Stimulated activated CD8-positive, alpha-beta memory T cell treated with anti-CD3 and anti-CD28 coated beads, Interleukin-7, amount 100 ng/mL, for 48 hours (primary cell): ENCODE results near the gene DSG4.

Experiments
- DNase-seq, 2 donors: peaks; one replicate each; pipeline ENCODE4 v3.0.0-alpha.2; 2020; ENCODE audit warnings: low read depth in 1 of 2; ENCODE audit errors: extremely low read depth in 1 of 2

The DSG4 gene

GRCh38 chr18:31409276-31409675 lies 32.7 kb downstream of the DSG4 start:
- DNase-seq = no peak

- no peak for DNase-seq
Observed at GRCh38 chr18:31410716-31411483, 34.3 kb downstream of the DSG4 start.

- no peak for DNase-seq
Observed at GRCh38 chr18:31413137-31413536, 36.6 kb downstream of the DSG4 start.

GRCh38 chr18:31417850-31418249 lies 41.3 kb downstream of the DSG4 start:
- no peak for DNase-seq

DNA sequence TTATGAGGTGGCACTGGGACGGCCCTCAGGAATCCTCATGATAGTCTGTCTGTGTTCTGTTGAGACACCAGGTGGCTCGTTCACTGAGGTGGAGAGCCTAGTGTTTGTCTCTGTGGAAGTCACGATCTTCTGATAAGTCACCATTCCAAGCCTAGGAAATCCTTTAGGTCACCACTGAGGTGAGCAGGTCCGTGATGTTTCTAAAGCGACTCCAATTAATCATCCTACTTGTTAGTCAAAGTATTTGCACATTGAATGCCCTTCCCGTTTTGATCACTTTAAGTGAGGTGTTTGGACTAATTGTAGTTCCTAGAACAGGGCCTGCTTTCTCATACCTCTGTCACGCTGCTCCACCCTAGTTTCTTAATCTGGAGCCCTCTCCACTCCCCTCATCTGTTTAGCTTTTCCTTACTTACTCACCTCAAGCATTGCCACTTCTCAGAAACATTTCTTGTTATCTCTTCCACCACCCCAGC lies 42.9 kb downstream of the DSG4 start:
- DNase-seq = no peak

DNA sequence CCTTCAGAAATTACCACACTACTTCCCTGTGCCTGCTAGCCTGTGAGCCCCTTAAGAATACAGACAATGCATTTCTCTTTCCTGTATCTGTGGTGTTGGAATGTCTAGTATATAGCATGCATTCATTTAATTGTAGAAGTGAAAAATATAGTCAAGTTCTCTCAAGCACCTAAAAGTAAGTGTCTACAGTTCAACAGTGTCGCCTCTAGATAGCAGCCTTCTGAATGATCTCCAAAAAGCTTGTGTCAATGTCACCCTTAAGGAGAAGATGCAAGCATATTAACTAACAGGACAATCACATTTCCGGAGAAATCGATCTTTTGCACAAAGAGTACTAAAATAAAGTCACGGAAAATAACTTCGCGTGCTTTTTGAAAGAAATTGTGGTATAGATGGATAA lies 43.5 kb downstream of the DSG4 start:
- DNase-seq = no peak

GRCh38 chr18:31420524-31420923 lies 43.9 kb downstream of the DSG4 start:
- no peak for DNase-seq

- DNase-seq = no peak
Observed at GRCh38 chr18:31424383-31424988, 47.9 kb downstream of the DSG4 start.

GRCh38 chr18:31426021-31426420 lies 49.4 kb downstream of the DSG4 start:
- DNase-seq = no peak

GRCh38 chr18:31426871-31427406 lies 50.4 kb downstream of the DSG4 start:
- no peak for DNase-seq

- DNase-seq = no peak
Observed at GRCh38 chr18:31428211-31428610, 51.6 kb downstream of the DSG4 start.

GRCh38 chr18:31429623-31430022 lies 53.0 kb downstream of the DSG4 start:
- no peak for DNase-seq

DNA sequence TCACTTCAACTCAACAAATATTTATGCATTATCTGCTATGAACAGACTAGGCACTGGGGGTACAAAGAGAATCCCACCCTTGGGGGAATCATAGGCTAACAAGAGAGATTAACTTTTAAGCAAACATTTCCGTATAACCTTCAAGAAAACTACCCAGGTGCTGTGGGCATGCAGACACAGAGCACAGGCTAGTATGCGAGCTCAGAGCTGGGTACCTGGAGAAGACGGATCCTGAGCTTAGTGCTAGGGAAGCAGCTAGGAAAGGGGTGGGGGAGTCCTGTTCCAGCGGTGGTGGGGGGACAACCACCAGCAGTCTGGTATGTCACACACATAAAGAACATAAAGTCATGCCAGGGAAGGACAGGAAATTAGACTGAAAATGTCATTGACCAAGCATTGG lies 53.5 kb downstream of the DSG4 start:
- DNase-seq = no peak

DNA sequence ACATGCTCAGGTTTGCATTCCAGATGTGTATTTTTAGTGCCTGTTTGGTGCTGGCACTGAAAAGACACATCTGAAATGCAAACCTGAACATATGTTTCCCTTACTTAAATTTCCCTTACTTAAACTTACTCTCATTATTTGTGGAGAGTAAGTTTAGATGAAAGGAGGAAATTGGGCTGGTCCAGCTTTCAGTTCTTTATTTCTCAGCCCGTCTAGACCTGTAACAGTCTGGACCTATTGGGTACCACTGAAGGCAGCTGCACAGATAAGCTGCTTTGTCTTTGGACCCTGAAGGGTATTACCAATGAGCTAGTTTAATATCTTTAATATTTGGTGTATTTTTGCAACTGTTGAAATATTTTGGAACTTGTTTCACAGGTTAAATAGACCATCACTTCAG lies 54.0 kb downstream of the DSG4 start:
- no peak for DNase-seq

GRCh38 chr18:31432316-31432715 lies 55.7 kb downstream of the DSG4 start:
- no peak for DNase-seq

GRCh38 chr18:31436825-31437224 lies 60.2 kb downstream of the DSG4 start:
- no peak for DNase-seq

DNA sequence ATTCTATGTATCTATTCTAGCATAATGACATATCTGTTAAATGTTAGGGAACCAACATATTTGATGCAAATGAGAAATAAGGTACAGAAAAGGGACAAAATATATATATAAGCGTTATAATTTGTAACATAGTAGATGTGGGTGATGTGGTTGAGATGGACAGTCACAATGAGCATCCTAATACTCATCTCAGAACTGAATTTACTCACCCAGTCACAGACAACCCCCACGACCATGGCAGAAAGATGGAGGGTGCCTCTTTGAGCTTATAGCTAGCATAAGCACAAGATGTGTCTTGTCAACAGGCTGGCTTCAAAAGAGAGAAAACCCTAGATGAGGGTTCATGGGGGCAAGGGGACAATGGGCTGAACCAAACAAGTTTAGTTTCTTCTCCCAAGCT lies 61.8 kb downstream of the DSG4 start:
- DNase-seq = no peak

DNA sequence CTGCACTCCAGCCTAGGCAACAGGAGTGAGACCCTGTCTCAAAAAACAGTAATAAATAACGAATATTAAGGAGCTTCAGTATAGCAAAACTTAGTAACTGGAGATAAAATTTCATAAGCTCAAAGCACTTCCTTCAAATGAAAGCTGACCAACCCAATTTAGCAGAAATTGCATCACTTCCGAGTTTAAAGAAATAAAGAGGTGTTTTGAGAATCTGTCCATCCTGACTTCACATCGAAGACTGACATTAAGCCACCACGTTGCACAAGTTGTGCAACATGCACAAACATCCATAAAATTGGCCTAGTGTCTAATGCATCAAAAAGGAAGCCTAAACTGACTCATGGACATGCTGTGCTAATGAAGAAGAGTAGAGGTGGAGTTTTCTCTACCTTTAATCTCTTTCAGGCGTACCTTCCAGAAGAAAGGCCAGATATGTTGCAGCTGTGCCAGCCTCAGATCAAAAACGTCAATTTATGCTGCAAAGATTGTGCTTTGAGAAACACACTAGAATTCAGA lies 63.3 kb downstream of the DSG4 start:
- no peak for DNase-seq

GRCh38 chr18:31440787-31441186 lies 64.2 kb downstream of the DSG4 start:
- no peak for DNase-seq

- no peak for DNase-seq
Observed at GRCh38 chr18:31441493-31441892, 64.9 kb downstream of the DSG4 start.

DNA sequence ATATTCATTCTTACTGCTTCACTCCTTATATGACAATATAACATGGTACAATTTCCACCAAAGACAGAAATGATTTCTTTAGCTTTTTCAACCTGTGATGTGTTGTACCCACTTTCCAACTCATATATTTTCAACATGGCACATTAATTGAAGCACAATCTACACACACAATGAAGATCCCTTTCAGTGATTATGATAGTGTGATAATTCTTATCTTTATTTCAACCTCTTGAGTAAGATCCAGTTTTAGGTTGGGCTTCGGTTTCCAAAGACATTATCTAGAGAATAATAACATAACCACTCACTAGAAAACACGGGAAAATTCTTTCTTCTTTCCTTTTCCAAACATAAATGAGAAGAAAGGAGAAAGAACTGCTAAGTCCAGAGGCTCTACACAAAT lies 67.6 kb downstream of the DSG4 start:
- no peak for DNase-seq

GRCh38 chr18:31445908-31446307 lies 69.3 kb downstream of the DSG4 start:
- no peak for DNase-seq
